GM19023 (cell line): Measurements from ENCODE around the gene COPZ2.
"Not testable (repeated sequence)": the region's sequence is repeated elsewhere in the genome, so short reads cannot be mapped to it uniquely, and the experiment has no call there.

ENCODE experiments used
- ATAC-seq: cut with Tn5 transposase; IDR thresholded peaks from one replicate; pipeline ENCODE4 v1.9.1; 2021; ENCODE audit warnings: mild to moderate bottlenecking, moderate library complexity; ENCODE audit not compliant: unreplicated experiment

The COPZ2 gene

DNA sequence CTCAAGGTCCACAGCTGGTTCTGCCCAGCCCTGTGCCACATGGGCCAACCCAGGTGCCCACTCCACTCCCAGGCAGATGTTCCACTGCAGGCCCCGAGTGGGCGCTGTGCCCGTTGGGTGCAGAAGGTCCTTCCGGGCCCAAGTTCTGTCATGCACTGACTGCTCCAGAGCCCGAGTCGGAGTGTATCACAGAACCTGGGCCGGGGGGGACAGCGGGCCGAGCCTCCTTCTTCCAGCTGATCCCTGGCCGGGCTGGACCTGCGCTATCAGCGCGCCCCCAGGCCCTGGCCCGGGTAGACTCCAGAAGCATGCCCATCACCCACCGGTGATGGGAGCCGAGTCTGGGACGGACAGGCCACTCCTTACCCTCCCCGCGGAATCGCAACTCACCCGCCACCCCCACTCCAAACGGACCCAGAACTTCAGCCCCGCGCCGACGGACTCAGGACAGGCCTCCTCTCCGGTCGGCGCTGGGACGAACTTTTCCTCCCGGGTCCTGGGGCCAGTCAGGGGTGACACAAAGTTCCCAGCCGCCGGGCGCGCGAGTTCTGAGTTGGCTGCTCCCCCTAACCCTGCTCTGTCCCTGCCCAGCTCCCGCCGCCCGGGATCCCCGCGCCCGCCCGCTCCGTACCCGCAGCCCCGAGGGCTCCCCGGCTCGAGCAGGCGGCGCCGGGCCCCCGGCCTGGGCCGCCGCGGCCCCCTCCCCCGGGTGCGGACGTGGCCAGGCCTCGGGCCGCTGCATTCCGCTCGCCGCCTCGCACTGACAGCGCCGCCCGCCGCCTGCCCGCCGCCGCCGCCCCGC lies at the start of gene COPZ2:
Gene COPZ2 (minus strand): TSS at position 762 of the 802 bp plus-strand sequence. CDS start 20 bp downstream, at position 742.
- ATAC-seq = peak; percentile 60

DNA sequence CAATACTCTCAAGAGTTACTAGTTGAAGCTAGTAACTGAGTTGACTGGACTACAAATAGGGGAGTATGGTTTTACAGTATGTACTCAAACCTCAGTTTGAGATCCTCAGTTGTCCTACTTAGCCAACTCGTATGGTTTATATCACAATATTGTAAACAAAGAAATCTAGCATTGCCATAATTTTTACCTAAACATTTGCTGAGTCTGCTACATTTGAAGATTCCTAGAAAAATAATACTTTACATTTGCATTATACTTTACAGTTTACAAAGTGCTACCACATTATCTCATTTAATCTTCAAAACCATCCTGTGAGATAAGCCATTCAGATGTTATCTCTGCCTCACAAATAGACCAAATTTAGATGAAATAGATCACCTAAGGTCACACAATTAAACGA lies 47.3 kb upstream of the COPZ2 start:
- no peak for ATAC-seq

DNA sequence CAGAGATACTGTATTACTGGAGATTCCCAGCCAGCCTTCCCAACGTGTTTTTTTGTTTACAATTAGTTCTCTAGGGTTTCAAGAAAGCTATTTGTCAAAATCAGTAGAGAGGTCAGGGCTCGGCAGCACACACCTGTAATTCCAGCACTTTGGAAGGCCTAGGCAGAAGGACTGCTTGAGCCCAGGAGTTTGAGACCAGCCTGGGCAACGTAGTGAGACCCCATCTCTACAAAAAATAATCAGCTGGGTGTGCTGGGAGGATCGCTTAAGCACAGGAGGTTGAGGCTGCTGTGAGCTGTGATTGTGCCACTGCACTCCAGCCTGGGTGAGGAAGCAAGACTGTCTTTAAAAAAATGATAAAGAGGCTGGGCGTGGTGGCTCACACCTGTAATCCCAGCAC lies 44.3 kb upstream of the COPZ2 start:
- no peak for ATAC-seq

DNA sequence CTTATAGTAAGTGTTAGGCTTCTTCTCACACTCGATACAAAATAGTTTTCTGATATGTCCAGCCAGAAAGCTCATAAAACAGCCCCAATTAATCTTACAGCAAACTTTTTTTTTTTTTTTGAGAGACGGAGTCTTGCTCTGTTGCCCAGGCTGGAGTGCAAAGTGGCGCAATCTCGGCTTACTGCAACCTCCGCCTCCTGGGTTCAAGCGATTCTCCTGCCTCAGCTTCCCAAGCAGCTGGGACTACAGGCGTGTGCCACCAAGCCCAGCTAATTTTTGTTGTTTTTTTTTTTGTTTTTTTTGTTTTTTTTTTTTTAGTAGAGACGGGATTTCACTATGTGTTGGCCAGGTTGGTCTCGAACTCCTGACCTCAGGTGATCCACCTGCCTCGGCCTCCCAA lies 39.6 kb upstream of the COPZ2 start:
- ATAC-seq = not testable (repeated sequence)

GRCh38 chr17:48074322-48075081 lies 36.9 kb upstream of the COPZ2 start:
- no peak for ATAC-seq

- not testable (repeated sequence) for ATAC-seq
Measured at GRCh38 chr17:48073566-48074094, 36.0 kb upstream of the COPZ2 start.

- not testable (repeated sequence) for ATAC-seq
Measured at GRCh38 chr17:48072811-48073210, 35.2 kb upstream of the COPZ2 start.

- no peak for ATAC-seq
Measured at GRCh38 chr17:48071654-48072053, 34.1 kb upstream of the COPZ2 start.

GRCh38 chr17:48070195-48070594 lies 32.6 kb upstream of the COPZ2 start:
- no peak for ATAC-seq

- no peak for ATAC-seq
Measured at GRCh38 chr17:48068491-48068961, 30.9 kb upstream of the COPZ2 start.

DNA sequence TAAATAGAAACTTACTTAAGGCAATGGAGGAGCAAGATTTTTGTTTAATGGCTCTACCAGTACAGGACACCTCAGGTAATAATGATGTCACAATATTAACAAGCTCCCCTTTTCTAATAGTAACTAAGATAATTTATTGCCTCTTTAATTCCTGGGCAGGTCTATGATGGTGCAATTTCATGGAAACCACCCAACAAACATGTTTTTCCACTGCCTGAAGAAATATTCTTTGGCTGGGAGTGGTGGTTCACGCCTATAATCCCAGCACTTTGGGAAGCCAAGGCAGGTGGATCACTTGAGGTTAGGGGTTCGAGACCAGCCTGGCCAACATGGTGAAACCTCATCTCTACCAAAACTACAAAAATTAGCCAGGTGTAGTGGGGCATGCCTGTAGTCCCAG lies 30.2 kb upstream of the COPZ2 start:
- ATAC-seq = not testable (repeated sequence)

- no peak for ATAC-seq
Measured at GRCh38 chr17:48067245-48067644, 29.6 kb upstream of the COPZ2 start.

GRCh38 chr17:48066656-48067055 lies 29.1 kb upstream of the COPZ2 start:
- no peak for ATAC-seq

DNA sequence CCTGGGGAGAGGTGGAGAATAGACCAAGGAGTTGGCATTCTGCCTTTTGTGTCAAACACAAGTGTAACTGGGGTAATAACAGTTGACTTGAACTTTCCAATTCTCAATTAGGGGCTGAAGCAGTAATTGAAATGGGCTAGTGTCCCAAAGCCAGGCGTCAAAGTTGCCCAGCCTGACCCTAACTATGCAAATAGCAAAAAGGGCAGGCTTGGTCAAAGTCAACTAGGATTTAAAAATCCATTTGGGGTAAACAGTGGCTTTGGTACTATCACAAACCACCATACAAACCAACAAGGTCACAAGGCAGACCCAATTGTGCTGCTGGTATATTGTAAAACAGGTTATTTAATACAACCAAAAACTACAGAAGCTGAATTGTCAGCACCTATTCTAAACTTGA lies 28.6 kb upstream of the COPZ2 start:
- ATAC-seq = no peak

- ATAC-seq = no peak
Measured at GRCh38 chr17:48064638-48065037, 27.0 kb upstream of the COPZ2 start.

DNA sequence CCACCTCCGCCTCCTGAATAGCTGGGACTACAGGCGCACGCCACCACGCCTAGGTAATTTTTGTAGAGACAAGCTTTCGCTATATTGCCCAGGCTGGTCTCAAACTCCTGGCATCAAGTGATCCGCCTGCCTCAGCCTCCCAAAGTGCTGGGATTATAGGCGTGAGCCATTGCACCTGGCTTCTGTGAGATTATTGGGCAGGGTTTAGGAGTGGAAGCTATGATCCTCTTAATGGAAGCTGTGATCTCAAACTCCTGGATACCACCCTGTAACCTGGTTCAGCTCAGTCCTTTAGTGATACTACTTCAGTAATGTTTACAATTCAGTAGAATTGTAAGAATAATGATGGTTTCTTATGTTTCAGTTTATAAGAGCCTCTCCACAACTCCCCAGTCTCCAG lies 24.7 kb upstream of the COPZ2 start:
- no peak for ATAC-seq

GRCh38 chr17:48060249-48060648 lies 22.7 kb upstream of the COPZ2 start:
- no peak for ATAC-seq

- no peak for ATAC-seq
Measured at GRCh38 chr17:48059125-48059668, 21.6 kb upstream of the COPZ2 start.

GRCh38 chr17:48058393-48059124 lies 21.0 kb upstream of the COPZ2 start:
- ATAC-seq = no peak

DNA sequence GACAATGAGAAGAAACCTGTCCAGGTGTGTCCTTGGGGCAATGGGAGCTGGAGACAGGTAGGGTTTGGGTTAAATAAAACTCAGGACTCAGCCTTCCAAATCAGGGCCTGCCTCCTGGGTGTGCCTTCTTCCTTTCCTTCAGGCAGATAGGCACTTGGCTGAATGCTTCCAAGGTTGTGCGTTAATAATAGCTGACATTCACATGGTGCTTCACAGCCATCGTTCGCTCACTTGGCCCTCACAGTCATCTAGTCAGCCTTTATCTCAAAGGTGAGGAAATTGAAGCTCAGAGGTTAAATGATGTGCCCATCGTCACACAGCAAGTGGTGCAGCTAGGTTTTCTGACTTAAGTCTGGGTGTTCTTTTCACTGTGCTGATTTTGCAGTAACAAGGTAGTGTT lies 20.0 kb upstream of the COPZ2 start:
- ATAC-seq = no peak

DNA sequence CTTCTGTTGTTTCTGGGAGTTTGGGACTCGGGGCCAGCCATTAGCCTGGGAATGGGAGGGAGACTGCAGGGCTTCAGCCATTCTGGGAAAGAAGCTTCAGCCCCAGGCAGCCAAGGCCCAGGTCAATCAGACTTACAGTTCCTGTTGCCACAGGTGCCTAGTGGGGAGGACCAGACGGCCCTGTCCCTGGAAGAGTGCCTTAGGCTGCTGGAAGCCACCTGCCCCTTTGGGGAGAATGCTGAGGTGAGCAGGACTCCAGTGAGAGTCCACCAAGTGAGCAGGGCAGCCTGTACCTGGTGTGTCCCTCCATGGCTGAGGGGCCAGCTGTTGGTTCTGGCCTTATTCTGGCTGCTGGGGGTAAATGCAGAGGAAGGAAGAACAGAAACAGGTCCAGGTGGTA lies 19.3 kb upstream of the COPZ2 start:
- no peak for ATAC-seq
